GM10266 (cell line): ENCODE results near the gene HS6ST2.

Experiments
- DNase-seq: peaks from one replicate; pipeline ENCODE4 v3.0.0; 2012; ENCODE audit errors: extremely low spot score
- CTCF ChIP-seq: IDR thresholded peaks from 2 replicates; pipeline ENCODE4 v1.5.1; 2012; ENCODE audit warnings: mild to moderate bottlenecking, low read depth; ENCODE audit not compliant: control insufficient read depth, insufficient read depth; ENCODE audit errors: missing control alignments

The HS6ST2 gene

DNA sequence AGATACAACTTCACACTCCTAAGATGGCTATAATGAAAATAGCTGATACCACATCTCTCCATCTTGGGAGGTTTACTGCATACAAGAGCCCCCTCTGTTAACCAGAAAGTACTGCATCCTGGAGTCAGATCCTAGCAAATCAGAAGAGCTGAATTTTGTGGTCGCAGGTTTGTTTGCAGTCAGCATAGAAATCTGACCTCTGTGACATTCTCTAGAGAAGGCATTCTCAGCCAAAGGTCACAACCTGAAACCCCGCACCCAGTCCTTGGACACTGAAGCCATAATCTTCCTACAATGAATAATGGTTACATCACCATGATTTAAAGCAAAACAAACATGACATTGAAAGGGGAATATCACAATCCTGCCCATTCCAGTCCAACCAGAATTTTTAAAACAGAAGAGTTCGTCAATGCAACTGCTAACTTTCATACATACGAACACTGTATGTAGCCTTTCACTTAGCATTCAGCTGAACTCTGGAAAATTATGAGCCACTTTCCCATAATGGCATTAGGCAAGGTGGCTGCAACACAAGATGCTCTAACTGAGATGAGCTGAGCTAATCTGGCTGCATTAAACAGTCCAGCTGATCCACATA, 17.6 kb downstream of the HS6ST2 start:
- TF ChIP-seq CTCF = no peak
- no peak for DNase-seq

DNA sequence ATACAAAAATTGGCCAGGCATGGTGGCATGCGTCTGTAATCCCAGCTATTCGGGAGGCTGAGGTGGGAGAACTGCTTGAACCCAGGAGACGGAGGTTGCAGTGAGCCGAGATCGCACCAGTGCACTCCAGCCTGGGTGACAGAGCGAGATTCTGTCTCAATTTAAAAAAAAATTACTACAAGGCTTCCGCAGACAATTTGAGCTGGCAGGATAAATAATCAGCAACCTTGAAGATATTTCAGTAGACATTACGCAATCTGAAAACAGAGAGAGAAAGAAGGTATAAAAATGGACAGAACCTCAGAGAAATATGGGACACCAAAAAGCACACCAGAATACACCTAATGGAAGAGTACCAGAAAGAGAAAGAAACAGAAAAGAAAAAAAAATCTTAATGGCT, 25.3 kb downstream of the HS6ST2 start:
- DNase-seq = no peak
- TF ChIP-seq CTCF = no peak

DNA sequence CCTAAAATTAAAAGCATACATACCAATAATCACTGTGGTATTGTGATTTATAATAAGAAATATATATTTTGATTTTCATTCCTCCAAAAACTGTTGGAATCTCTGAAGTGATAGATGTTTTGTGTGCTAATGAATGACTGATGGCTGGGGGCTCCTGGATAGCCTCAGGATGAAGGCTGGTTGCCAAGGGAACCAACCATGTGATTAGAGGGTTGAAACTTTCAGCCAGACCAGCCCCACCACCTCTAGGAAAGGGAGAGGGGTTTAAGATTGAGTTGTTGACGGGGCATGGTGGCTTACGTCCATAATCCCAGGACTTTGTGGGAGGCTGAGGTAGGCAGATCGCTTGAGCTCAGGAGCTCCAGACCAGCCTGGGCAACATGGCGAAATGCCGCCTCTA, 34.0 kb downstream of the HS6ST2 start:
- no peak for DNase-seq
- TF ChIP-seq CTCF = no peak

- no peak for TF ChIP-seq CTCF
- DNase-seq = no peak
These were observed 39.9 kb downstream of the HS6ST2 start for GRCh38 chrX:132918523-132918922.

- TF ChIP-seq CTCF = no peak
These were observed 42.1 kb downstream of the HS6ST2 start for GRCh38 chrX:132916349-132916748.

DNA sequence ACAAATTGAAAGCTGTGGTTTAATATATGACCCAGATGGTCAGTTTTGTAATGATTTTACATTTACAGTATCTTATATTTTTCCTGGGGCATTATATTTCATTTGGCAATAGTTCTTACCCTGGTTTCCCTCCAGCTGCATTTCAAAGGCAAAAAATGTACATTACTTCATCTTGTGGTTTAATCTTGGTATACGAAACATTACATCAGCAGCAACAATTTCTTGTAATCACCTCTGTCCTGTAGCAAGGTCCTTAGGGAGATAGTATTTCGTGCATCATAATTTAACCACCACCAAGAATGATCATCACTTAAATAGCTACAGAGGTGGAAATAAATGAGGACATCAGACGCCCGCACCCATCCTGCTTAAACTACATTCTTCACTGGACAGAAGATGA, 48.8 kb downstream of the HS6ST2 start:
- no peak for DNase-seq
- no peak for TF ChIP-seq CTCF

More at GRCh38 chrX:132916349-132916748, 42.1 kb downstream of the HS6ST2 start:
- no peak for DNase-seq

DNA sequence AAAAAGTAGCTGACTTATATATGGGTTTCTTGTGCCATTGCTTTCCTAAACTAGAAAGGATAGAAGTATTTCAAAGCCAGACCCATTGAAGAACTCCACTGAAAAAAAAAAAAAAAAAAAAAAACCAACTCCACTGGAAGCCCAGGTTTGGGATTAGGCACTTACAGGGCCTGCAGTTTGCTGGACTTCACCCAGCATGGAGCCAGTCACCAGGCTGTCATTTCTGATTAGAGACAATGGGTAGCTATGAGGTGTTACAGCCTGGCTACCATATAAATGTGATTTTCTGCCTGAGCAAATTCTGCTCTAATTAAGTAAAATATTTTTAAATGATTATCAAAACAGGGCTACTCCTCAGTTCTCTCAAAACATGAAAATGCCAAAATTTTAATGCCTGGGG, 49.5 kb downstream of the HS6ST2 start:
- DNase-seq = no peak
- no peak for TF ChIP-seq CTCF
